ENCODE measurements around the gene LRRC7. TPM values are rescaled to one million over a fixed set of nuclear protein-coding genes. Genes with fewer than 3 reads are reported as not detected.

LRRC7 gene
- polyA plus RNA-seq, 1 donor from 2014 or later: 141 TPM

GRCh38 chr1:69589799-69590198 is 22.1 kb downstream of the LRRC7 start:
- H4K20me1 ChIP-seq (ENCODE audit: insufficient read depth): no peaks in the 10 kb centered on the region
- H3K79me2 ChIP-seq (replicated peaks; ENCODE audit: insufficient read depth, low read length): no peaks in the 10 kb centered on the region
- H3K4me3 ChIP-seq (ENCODE audit: low read length): no peak overlapping the region
- H3K9me3 ChIP-seq (ENCODE audit: low read length): no peaks in the 10 kb centered on the region
- no peak overlapping the region for H3K27ac ChIP-seq (ENCODE audit: low read length)
- H2AFZ ChIP-seq (ENCODE audit: low read depth, low read length): no peak overlapping the region
- no peaks in the 10 kb centered on the region for H3K9me2 ChIP-seq (ENCODE audit: insufficient read depth, low read length)
- no peaks in the 10 kb centered on the region for H3K27me3 ChIP-seq (ENCODE audit: insufficient read depth, low read depth, low read length)
- no peak overlapping the region for H3K4me2 ChIP-seq (ENCODE audit: low read length)
- no peak overlapping the region for H3K9ac ChIP-seq (ENCODE audit: low read length)
- TF ChIP-seq REST (IDR thresholded peaks at IDR 0.05; ENCODE audit: borderline replicate concordance): no peak
- TF ChIP-seq SMC3 (conservative IDR thresholded peaks at IDR 0.05; ENCODE audit: poor library complexity): no peak
- TF ChIP-seq TAF1 (IDR thresholded peaks at IDR 0.05; ENCODE audit: low read depth): no peak
- TF ChIP-seq POLR2AphosphoS5 (IDR thresholded peaks at IDR 0.05): no peak
- no peak for TF ChIP-seq EP300 (conservative IDR thresholded peaks at IDR 0.05; ENCODE audit: poor library complexity, severe bottlenecking)
- TF ChIP-seq MXI1 (conservative IDR thresholded peaks at IDR 0.05; ENCODE audit: poor library complexity, severe bottlenecking): no peak
- no peak for TF ChIP-seq EZH2 (IDR thresholded peaks at IDR 0.05; ENCODE audit: borderline replicate concordance, insufficient read depth, low read length, poor library complexity, severe bottlenecking)
- TF ChIP-seq, protein P1, sequence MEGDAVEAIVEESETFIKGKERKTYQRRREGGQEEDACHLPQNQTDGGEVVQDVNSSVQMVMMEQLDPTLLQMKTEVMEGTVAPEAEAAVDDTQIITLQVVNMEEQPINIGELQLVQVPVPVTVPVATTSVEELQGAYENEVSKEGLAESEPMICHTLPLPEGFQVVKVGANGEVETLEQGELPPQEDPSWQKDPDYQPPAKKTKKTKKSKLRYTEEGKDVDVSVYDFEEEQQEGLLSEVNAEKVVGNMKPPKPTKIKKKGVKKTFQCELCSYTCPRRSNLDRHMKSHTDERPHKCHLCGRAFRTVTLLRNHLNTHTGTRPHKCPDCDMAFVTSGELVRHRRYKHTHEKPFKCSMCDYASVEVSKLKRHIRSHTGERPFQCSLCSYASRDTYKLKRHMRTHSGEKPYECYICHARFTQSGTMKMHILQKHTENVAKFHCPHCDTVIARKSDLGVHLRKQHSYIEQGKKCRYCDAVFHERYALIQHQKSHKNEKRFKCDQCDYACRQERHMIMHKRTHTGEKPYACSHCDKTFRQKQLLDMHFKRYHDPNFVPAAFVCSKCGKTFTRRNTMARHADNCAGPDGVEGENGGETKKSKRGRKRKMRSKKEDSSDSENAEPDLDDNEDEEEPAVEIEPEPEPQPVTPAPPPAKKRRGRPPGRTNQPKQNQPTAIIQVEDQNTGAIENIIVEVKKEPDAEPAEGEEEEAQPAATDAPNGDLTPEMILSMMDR (IDR thresholded peaks at IDR 0.05; ENCODE audit: poor library complexity, severe bottlenecking): no peak
- TF ChIP-seq RAD21 (conservative IDR thresholded peaks at IDR 0.05): no peak
- no peaks in the 10 kb centered on the region for H3F3A ChIP-seq (ENCODE audit: insufficient read depth, low read length, poor library complexity, severe bottlenecking)
- no peaks in the 10 kb centered on the region for H3K36me3 ChIP-seq (ENCODE audit: insufficient read depth, low read length)

- H3K27ac ChIP-seq (ENCODE audit: low read length): no peak overlapping the region
- H3K9ac ChIP-seq (ENCODE audit: low read length): no peak overlapping the region
- H3K4me2 ChIP-seq (ENCODE audit: low read length): no peak overlapping the region
- TF ChIP-seq MXI1 (conservative IDR thresholded peaks at IDR 0.05; ENCODE audit: poor library complexity, severe bottlenecking) (no peak), REST (IDR thresholded peaks at IDR 0.05; ENCODE audit: borderline replicate concordance) (no peak), EP300 (conservative IDR thresholded peaks at IDR 0.05; ENCODE audit: poor library complexity, severe bottlenecking) (no peak), EZH2 (IDR thresholded peaks at IDR 0.05; ENCODE audit: borderline replicate concordance, insufficient read depth, low read length, poor library complexity, severe bottlenecking) (no peak), RAD21 (conservative IDR thresholded peaks at IDR 0.05) (no peak), SMC3 (conservative IDR thresholded peaks at IDR 0.05; ENCODE audit: poor library complexity) (no peak), TAF1 (IDR thresholded peaks at IDR 0.05; ENCODE audit: low read depth) (no peak), POLR2AphosphoS5 (IDR thresholded peaks at IDR 0.05) (no peak)
- TF ChIP-seq, protein P1 (IDR thresholded peaks at IDR 0.05; ENCODE audit: poor library complexity, severe bottlenecking): no peak
- H4K20me1 ChIP-seq (ENCODE audit: insufficient read depth): no peaks in the 10 kb centered on the region
- no peaks in the 10 kb centered on the region for H3K9me2 ChIP-seq (ENCODE audit: insufficient read depth, low read length)
- H3K4me3 ChIP-seq (ENCODE audit: low read length): no peak overlapping the region
- H3K36me3 ChIP-seq (ENCODE audit: insufficient read depth, low read length): no peaks in the 10 kb centered on the region
- no peaks in the 10 kb centered on the region for H3K27me3 ChIP-seq (ENCODE audit: insufficient read depth, low read depth, low read length)
- no peaks in the 10 kb centered on the region for H3K79me2 ChIP-seq (replicated peaks; ENCODE audit: insufficient read depth, low read length)
- H3K9me3 ChIP-seq (ENCODE audit: low read length): no peaks in the 10 kb centered on the region
- H3F3A ChIP-seq (ENCODE audit: insufficient read depth, low read length, poor library complexity, severe bottlenecking): no peaks in the 10 kb centered on the region
- no peak overlapping the region for H2AFZ ChIP-seq (ENCODE audit: low read depth, low read length)
Measured at GRCh38 chr1:69592341-69592740, 24.6 kb downstream of the LRRC7 start.

Measured in neural cell (in vitro differentiated cells).